GM10266 (cell line): ENCODE results near the gene BOD1L1.
A peak's percentile ranks its signal among the peaks of the same experiment; 100 is the strongest.

Source experiments
- DNase-seq: peaks from one replicate; pipeline ENCODE4 v3.0.0; 2012; ENCODE audit errors: extremely low spot score
- CTCF ChIP-seq: IDR thresholded peaks from 2 replicates; pipeline ENCODE4 v1.5.1; 2012; ENCODE audit warnings: mild to moderate bottlenecking, low read depth; ENCODE audit not compliant: control insufficient read depth, insufficient read depth; ENCODE audit errors: missing control alignments

BOD1L1 gene

DNA sequence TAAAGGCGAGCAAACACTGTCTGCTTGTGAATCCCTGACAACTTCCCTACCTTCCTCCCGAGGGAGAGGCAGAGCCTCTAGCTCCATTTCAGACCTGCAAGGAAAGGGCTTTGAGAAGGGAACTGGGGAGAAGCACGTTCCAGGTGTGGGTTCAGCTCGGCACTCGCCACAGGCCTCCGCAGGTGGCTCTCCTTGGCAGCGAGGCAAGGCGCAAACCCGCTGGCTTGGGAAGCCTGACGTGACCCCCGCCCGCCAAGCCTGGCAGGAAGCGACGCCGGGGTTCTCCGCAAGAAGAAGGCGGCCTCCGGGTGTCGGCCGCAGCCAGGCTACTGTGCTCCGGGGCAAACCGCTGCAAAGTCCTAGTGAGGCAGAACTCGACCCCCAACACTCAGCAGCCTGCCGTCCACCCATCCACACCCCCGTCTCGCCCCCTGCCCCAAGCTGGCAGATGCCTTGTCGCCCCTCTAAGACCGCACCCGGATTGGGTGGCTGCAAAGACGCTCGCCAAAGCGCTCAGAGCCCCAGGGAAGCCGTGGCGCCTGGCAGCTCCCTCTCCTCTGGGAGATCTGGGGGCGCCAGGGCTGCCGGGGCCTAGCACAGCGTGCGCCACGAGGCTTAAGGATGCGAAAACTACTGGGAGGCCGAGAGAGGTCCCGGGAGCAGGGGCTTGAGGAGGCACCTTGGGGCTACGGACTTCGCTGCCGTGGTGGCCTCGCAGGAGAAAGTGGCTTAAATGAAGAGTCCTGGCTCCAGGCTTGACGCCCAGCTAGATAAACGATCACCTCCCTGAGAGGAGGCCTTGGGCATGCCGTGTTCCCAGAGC, 105.0 kb downstream of the BOD1L1 start:
- no peak for TF ChIP-seq CTCF
- peak; percentile 8 for DNase-seq

GRCh38 chr4:13521047-13521446, 106.5 kb downstream of the BOD1L1 start:
- no peak for DNase-seq
- no peak for TF ChIP-seq CTCF
